ENCODE measurements around the gene CLEC16A.

DNA sequence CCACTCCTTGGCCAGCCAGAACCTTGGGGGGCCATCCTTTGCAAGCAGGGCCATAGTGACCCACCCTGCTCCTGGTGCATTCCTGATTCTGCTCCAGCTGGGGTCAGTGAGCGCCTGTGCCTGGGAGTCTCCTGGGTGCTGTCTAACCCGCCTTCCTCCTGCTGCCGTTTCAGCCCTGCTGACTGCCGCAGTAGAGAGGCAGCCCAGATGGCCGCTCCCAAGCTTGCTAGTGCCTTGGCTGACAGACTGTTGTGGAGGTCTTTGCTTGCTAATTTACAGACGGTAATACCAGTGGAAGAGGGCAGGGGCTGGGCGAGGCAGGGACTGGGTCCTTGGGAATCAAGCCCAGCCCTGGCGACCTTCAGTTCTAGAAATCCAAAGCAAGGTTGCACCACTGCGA is 212.0 kb downstream of the CLEC16A start:
- TF ChIP-seq POLR2A (IDR thresholded peaks at IDR 0.05) (no peak), POLR2AphosphoS5 (IDR thresholded peaks at IDR 0.05) (no peak), EP300 (IDR thresholded peaks at IDR 0.05) (no peak)
- TF ChIP-seq, protein P1, sequence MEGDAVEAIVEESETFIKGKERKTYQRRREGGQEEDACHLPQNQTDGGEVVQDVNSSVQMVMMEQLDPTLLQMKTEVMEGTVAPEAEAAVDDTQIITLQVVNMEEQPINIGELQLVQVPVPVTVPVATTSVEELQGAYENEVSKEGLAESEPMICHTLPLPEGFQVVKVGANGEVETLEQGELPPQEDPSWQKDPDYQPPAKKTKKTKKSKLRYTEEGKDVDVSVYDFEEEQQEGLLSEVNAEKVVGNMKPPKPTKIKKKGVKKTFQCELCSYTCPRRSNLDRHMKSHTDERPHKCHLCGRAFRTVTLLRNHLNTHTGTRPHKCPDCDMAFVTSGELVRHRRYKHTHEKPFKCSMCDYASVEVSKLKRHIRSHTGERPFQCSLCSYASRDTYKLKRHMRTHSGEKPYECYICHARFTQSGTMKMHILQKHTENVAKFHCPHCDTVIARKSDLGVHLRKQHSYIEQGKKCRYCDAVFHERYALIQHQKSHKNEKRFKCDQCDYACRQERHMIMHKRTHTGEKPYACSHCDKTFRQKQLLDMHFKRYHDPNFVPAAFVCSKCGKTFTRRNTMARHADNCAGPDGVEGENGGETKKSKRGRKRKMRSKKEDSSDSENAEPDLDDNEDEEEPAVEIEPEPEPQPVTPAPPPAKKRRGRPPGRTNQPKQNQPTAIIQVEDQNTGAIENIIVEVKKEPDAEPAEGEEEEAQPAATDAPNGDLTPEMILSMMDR (IDR thresholded peaks at IDR 0.05): no peak

Data from gastroesophageal sphincter (tissue), 3 donors.